ENCODE data around the gene VPS16.

- TF ChIP-seq CTCF (conservative IDR thresholded peaks at IDR 0.05 in 1 of 2, IDR thresholded peaks at IDR 0.05 in 1 of 2; ENCODE audit: low read depth in 1 of 2, low read length in 2 of 2) (no peak), EZH2 (IDR thresholded peaks at IDR 0.05; ENCODE audit: low read length, missing control alignments) (no peak)
Observed at GRCh38 chr20:2796011-2796660, 44.4 kb upstream of the VPS16 start.

All from fibroblast of lung (primary cell).